Stromal cell of bone marrow (primary cell): Measurements from ENCODE around the gene CMSS1.

ENCODE experiments used
- DNase-seq: peaks from one replicate; pipeline ENCODE4 v3.0.0-alpha.2; 2012; ENCODE audit warnings: low read depth

The CMSS1 gene

DNA sequence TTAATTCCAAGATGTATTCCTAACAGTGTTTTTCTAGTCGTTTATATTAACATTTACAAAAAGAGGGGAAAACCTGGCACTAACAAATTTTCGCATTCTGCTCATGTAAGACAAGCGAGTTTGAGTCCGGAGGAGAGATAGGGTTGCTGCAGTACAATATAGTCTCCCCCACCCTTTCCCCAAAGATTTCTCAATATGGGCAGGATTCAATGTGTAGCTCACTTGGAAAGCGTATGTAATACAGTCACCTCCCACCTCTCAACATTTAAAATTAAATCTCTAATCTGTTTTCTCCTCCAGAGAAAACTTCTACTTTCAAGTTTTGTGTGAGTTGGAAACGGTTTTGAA is 57.9 kb downstream of the CMSS1 start:
- no peak for DNase-seq

DNA sequence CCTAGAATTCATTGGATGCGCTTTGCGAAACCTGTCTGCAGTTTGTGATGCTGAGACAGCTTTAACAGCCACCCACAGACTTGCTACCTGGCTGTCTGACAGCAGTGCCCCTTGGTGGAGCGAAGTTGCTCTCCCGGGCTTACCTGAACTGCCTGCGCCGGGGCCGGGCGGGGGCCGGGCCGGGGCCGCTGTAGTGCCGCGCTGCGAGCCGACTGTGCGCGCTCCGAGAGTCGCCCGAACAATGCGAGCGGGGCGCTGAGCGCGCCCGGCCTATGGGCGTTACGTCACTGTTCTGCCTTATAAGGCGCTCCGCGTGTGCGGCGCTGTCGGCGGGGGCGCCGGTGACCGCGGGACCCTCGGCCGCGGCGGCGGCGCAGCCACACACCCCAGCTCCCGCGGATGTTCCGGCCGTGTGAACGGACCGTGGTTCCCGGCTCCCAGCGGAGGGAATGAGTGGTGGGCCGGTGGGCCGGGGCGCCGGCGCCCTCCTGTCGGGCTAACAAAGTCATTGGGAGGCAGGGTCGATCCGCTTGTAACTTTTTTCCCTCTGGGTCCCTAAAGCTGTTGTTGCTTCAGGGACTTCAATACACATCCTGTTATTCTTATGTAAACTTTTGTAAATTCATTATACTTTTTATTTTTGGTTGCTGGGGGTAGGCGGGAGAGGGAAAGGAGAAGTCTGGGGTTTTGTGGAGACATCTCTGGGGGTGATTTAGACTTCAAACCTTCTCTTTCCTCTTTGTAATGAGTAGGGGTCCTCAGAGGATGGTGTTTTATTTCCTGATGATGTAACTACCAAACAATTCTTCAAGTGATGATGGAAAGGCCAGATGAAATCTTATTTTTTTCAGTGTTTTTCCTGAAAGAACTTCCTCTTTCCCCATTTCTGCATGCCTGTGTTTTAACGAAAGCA is 58.5 kb downstream of the CMSS1 start:
- DNase-seq = peak; percentile 41

DNA sequence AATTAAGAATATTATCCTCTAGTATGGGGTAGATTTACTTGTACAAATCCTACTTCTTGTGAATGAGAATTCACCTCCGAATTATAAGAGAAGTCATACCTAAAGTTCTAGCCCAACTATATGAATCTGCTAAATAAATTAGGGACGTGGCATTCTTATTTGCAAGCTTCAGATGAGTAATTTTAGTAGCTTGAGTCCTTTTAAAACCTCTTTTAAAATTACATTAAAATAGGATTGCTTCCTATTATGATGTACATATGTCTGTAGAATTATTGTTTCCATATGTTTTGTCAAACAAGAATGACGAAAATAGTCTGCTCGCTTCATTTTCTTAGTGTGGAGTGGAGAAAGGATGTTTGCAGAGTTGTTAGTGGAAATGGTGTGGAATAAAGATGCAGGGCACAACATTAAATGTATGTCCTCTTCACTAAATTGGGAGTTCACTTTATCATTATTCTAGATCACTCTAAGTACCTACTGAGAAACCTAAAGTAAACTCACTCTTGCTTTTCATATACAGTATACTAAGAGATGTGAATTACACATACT is 59.4 kb downstream of the CMSS1 start:
- DNase-seq = no peak

DNA sequence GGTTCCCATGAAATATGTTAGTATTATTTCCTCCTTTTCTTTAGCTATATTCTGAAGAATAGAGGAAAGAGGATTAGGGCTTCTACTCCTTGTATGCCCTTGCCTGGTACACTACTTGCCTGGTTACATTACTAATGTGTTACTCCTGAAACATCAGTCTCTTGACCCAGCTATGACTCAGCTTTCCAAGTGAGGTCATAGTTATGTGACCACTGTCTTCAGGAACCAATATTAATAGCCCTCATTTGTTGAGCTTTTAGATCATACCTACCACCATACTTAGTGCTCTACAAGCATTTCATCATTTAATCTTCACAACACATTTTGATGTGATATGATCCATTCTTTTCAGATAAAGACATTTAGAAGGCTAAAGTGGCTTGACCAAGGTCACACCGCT is 60.3 kb downstream of the CMSS1 start:
- peak; percentile 67 for DNase-seq

DNA sequence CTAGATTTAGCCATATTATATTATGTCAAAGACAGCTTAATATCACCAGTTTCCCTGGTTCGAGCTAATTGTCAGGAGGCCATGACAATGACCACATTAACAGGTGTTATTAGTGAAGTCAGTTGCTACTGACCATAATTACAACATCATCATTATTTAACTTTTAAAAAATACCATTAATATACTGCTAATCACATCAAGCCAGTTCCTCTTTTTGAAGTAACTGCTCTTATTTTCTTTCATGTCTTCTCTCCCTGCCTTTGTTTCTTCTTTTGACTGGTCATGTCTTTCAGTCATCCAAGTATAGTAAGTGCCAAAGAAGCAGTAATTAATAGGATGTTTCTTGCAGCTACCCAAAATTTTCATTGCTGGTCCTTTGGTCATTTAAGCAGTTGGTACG is 61.6 kb downstream of the CMSS1 start:
- no peak for DNase-seq

DNA sequence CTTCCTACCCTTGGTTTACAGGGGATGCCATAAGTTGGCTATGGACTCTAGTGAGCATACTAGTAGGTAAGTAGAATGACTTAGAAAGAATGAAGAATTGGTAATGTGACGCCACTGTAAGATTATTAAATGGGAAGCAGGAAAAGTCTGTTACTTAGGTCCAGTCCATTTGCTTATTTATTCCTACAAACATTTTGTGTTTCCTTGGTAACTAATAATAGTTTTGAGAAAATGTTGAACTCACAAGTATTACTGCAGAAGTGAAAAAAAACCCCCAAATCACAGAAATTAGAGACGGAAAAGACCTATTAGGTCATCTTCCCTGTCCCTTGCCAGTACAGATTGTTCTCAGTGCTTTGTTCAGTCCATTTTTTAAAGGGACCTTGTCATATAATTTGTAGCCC is 63.5 kb downstream of the CMSS1 start:
- DNase-seq = no peak

DNA sequence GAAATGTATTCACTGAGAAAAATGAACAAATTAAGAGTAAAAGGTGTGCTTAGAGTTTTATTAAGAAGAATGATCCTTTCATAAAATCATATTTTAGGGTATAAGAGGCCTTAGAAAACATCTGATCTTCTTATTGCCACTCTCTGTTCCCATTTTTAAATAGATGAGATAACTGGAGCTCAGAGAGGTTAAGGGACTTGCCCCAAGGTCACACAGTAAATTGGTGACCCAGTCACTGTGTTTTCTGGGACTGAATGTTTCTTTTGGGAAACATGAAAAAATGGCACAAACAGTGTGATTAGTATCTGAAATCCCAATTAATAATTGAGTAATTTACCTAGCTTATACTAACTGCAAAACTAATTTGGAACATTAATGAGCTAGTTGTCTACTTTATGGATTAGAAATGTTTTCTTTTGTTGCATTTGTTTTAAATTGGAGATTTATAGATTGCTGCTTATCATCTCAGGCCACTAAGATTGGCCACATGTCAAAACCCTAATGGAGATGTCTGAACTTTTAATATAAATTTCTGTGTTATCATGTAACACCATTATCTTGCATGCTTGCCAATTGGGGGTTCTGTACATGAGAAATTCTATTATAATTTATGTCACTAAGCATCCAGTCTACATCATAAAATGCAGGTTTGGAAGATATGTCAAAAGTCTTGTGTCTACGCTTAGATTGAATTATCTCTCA is 64.9 kb downstream of the CMSS1 start:
- no peak for DNase-seq

DNA sequence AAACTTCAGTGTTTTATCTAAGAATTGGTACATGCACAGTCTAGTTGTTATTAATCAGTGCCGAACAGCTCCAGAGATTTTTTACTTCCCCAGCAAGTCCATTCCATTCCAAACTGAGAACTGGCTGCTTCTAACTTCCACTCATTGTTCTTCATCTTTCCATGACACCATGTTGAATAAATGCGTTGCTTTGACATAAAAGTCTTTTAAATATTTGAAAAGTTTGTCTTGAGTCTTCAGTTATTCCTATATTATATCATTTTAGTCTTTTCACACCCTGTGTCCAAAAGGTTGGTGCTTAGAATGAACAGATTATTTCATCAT is 65.4 kb downstream of the CMSS1 start:
- no peak for DNase-seq

DNA sequence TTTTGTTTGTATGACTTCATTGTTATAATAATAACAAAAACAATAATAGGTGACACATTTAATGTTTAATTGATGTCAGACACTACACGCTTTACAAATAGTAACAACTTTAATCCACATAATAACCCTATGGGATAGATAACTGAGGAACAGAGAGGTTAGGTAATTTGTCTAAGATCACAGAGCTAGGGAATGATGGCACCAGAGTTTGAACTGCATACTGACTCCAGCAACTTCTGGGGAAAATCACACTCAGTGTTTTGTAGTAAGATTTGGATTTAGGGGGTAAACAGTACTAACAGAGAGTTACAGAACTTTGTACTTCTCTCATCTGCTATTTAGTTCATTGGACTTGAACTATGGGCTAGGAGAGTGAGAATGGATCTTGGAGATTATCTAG is 66.0 kb downstream of the CMSS1 start:
- no peak for DNase-seq

DNA sequence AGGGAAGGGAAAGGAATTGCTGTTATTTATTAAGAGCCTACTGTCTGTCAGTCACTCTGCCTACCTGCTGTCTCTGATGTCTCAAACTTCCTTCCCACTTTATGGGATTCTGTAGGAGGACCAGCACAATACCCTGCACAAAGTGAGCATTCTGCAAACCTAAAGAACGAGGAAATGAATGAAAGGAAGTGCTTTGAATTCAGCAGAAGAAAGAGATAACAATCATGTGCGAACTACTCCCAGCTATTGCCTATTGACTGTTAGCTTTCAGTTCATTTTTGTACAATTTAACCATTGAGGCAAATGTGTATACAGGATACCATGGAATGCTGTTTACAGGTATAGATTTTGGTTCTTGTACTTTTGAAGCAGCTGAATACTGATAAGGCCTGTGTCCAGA is 66.8 kb downstream of the CMSS1 start:
- no peak for DNase-seq

DNA sequence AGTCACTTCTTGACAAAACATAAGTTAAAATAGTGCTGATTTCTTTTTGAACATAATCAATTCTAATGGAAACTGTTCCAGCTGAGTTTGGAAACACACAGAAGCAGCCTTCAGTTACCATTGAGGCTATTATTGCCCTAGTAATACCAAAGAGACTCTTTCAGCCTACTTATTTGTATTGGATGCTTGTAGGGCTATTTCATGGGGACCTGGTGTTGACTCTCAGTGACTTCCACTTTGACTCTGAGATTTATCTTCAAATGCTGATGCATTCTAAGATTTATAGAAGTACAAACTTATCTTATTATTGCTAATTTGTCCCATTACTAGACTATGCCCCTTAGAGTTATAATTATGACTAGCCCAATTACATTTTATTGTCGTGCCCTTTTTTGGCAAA is 67.4 kb downstream of the CMSS1 start:
- no peak for DNase-seq

DNA sequence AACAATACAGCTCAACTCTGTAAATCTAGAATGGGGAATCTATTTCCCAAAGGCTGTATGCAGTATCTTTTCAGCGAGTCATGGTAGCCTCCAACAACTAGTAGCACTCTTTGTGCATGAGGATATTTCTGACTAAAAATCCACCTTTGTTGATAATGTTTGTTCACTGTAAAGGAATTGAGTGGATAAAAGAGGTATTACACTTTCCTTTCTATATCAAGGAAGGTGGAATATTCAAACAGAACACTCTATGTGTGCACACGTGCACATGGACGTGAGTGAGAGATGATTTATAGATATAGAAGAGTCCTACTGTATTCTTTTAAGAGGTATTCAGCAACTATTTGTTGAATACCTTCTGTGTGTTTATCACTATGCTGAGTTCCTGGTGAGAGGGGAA is 68.2 kb downstream of the CMSS1 start:
- no peak for DNase-seq

DNA sequence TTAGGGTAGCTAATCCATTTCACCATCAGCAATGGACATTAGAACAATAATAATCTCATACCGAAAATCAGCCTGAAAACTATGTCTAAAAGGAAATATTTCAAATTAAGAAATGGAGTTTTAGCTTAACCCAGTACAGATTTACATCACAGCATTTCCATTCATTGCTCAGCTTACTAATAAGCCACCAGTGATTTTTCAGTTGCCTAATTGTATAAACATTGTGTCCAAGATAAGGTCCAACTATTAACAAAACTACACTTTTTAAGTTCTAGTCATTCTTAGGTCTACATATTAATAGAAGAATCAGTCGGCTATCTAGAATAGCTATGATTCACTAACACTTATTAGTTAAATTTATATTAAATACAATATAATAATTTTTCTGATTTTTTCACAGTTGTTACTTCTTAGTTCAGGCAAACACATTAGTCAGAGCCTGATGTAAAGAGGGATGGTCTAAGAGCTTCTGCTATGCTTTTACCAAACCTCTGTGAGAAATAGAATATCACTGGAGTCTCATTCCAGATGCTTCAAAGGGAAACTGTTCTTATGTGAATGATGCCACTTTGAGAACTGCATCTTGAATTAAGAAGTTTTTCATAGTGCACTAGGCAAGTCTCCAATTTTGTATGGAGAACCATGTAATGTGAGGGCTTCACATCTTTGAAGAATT is 74.1 kb downstream of the CMSS1 start:
- DNase-seq = no peak

DNA sequence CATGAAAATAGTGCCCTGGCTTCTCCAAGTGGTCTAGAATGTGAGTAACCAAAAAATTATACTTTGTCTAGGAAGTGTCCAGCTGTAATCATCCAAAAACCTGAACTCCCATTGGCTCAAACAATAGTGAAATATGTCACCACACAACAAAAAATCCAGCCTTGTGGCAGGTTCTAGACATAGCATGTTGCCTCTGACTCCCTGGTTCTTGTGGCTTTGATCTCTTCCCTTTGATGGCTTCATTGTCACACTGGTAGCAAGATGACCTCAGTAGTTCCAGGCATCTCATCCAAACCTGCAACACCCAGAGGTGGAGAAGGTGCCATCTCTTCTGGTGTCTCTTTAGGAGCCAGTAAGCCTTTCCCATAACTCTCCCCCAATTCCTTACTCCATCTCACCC is 74.7 kb downstream of the CMSS1 start:
- DNase-seq = no peak

DNA sequence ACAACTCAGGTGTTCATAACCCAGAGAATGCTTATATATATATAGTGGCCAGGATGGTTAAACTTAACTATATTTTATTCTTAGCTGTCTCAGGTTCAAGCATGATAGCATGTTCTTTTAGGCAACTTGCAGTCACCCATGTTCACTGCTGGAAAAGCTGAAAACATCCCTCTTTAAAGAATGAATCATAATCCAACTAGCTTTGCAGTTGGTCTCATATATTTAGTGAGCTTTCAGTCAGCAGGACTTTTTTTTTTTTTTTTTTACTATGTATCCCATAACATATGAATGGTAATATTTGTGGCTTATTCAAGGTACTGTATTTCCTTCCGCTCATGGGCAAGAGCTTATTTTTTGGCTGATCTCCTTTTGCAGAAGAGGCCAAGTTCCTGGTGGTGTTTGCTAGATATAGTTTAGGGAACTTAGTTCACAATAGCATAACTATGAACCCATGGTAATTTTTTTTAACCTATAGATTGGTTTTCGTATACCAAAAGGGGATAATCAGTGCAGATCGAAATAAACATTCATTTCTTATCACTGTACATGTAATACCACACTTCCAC is 77.6 kb downstream of the CMSS1 start:
- no peak for DNase-seq

DNA sequence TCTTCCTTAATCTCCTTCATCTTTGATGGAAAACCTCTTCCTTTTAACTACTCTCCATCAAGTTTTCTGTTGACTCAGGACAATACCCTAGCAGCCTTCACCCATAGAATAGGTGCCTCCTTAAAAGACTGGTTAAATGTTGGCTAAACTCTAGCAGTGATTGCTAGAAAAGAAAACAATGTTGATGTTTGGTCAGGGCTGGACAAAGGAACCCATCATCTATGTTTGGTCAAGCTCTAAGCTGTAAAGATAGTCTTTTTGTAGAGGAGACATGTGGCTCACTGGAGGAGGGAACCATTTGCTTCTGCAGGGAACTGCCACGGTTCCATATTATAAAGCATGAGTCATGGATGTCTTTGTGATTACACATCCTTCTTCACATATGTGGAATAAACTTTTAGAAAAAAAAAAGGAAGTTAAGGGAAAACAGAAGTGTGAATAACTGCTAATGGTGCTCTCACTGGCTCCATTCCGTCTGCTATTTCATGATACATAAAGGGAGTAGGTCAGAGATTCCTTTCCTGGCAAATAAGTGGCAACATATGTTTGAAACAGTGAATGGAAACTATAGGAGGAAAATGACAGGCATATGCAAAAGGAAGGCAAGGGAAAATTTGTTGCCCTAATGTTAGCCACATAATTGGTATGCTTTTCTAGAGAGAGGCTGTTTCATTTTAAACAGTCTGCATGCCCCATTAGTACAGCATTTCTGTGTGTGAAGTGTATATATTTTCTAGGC is 78.2 kb downstream of the CMSS1 start:
- DNase-seq = peak; percentile 56

DNA sequence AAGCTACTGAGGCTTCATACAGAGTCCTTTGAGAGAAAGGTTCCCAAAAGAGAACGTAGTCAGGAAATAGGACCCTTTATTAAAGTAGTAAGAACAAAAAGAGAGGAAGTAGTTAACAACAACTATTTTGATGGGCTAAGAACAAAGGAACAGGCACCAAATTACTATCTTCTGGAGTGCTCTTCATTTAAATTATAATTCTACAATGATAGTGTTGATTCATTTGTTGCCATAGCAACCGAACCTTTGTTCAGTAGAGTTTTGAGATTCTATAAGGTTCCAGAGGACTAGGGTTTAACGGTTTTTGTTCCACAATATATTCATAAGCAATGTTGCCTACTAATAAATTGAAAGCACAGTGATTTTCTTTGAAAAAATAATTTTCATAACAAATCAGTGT is 78.8 kb downstream of the CMSS1 start:
- no peak for DNase-seq

DNA sequence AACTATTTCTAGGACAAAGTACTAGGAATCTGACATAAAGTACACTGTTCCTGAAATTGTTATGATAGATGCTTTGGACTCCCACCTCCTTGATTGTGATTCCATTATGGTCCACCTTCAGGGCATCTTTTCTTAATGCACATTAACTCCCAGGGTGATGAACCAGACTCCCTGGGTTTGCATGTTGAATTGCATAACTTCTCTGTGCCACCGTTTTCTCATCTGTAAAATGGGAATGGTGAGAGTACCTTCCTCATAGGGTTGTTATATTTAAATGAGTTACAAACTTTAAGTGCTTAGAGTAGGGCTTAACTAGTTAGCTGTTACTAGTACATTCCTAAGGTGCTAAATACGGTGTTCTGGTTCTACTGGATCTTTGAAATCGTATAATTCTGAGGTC is 81.9 kb downstream of the CMSS1 start:
- no peak for DNase-seq

DNA sequence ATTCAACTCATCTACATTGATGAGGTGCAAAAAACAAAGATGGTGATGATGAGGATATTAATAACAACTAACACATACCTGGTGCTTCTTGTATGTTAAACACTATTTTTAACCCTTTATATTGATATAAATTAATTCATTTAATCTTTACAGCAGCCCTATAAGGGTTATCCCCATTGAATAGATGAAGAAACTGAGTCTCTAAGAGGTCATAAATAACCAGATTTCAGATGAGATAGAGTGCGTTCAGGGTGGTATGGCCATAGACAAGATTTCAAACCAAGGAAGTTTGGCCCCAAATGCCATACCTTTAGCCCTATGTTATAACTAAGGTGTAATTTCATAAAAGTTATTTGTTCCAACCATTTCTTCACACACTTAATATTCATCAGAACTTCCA is 82.6 kb downstream of the CMSS1 start:
- no peak for DNase-seq

DNA sequence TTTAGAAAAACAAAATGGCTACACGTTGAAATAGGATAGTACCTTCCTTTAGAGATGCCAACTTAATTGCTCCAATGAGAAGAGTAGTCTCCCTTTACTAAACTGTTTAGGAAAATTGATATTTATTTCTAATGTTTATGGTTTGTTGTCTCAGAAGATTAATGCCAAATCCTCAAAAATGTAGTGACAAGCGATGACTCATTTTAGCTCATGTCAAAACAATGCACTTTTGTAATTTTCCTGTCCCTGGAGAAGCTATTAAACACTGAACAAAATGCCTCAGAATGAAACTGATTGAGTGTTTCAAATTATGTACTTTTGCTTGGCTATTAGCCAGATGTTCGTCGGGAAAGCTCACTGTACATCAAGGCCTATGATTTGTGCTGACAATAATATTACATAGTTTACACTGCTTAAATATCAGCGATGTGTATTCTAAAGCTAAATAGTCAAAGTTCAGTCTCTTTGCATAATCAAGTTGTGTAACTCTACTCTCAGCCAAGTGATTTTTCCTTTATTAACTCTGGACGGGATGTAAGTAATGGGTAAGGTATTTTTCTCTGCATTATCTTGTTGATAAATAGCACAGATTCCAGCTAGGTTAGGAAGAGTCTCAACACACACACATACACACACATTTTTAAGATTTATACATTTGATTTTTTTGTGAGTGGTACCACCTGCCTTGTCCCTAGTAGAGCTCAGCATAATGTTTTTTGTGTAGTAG is 83.7 kb downstream of the CMSS1 start:
- DNase-seq = peak; percentile 68

DNA sequence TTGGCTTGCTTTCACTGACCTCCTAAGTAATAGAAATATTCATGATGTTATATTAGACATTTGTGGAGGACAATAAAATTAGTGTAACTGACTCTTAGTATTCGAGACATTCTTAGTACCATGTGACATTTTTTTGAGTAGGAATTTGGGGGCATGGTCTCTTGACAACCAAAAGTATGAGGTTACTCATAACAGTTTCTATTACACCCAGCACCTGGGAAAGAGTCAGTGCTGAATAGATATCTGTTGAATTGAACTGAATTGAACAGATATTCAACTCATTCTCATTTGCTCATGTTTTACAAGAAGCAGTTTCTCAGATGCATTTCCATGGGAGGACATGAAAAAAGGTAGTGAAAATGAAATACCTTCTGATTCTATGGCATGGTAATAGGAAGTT is 84.4 kb downstream of the CMSS1 start:
- no peak for DNase-seq
